GM12873 (cell line): ENCODE results near the gene ARSI.

Experiments
- TF ChIP-seq, protein P1 (sequence below): IDR thresholded peaks from 2 replicates; pipeline ENCODE4 v1.5.1; 2012; ENCODE audit warnings: low read depth, mild to moderate bottlenecking, moderate library complexity, low read length, control low read depth; ENCODE audit not compliant: insufficient read depth; ENCODE audit errors: missing control alignments

ARSI gene

GRCh38 chr5:150288791-150289190 is 13.9 kb downstream of the ARSI start:
- TF ChIP-seq, protein P1, sequence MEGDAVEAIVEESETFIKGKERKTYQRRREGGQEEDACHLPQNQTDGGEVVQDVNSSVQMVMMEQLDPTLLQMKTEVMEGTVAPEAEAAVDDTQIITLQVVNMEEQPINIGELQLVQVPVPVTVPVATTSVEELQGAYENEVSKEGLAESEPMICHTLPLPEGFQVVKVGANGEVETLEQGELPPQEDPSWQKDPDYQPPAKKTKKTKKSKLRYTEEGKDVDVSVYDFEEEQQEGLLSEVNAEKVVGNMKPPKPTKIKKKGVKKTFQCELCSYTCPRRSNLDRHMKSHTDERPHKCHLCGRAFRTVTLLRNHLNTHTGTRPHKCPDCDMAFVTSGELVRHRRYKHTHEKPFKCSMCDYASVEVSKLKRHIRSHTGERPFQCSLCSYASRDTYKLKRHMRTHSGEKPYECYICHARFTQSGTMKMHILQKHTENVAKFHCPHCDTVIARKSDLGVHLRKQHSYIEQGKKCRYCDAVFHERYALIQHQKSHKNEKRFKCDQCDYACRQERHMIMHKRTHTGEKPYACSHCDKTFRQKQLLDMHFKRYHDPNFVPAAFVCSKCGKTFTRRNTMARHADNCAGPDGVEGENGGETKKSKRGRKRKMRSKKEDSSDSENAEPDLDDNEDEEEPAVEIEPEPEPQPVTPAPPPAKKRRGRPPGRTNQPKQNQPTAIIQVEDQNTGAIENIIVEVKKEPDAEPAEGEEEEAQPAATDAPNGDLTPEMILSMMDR: no peak

DNA sequence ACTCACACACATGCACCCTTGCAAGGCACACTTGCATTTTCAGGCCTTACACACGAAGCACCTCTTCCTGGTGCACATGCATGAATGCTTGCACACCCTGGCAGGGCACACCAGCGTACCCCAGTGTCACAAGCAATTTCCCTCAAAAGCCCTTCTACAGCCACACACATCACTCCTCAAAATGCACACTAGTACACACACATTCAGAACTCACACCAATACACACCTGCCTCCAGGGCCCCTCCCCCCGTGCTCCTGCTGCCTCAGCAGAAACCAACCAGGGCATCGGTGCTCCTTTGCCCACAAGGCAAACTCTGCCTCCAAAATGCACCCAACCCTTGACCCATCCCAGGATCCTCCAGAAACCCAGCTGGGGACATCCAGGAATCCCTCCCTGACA is 14.3 kb downstream of the ARSI start:
- TF ChIP-seq, protein P1: no peak

- TF ChIP-seq, protein P1: peak; percentile 61
Measured at GRCh38 chr5:150286820-150287219, 15.9 kb downstream of the ARSI start.

- TF ChIP-seq, protein P1: no peak
Measured at GRCh38 chr5:150285114-150285513, 17.6 kb downstream of the ARSI start.

DNA sequence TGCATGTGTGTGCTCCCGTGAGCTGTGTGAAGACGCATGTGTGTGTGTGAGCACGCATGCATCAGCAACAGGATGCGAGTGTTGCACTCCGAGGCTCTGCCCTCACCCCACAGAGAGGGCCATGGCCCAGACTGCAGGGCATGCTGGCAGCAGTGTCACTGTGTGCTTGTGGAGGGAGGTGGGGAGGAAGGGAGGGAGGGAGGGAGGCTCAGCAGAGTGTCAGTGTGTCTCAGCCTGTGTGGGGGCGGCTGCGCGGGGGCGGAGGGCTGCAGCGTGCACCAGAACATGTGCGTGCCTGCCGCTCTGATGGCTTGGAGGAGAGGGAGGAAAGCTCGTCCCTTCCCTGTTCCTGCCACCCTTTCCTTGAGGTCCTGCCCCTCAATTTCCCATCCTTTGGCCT is 18.4 kb downstream of the ARSI start:
- TF ChIP-seq, protein P1: no peak

- TF ChIP-seq, protein P1: no peak
Measured at GRCh38 chr5:150283904-150284303, 18.8 kb downstream of the ARSI start.

DNA sequence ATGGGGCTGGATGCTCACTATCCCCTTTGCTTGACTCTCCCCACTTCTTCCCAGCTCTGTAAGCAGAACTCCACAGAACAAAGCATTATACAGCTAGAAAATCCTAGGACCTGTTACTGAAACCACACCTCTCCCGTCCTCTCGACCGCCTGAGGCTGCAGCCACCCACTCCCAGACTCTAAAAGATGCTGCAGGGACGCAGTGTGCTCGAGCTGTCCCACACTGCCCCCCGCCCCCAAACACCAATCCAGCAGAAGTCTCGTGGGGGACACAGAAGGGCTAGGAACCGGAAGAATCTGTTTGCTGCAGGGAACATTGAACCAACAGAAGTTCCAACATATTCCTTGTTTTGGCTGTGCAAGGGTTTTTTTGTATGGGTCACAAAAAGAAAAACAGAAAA is 20.7 kb downstream of the ARSI start:
- TF ChIP-seq, protein P1: no peak
